Mesenchymal stem cell (in vitro differentiated cells and primary cell): ENCODE measurements around the gene ERFL.

Source experiments
- DNase-seq: peaks from one replicate; pipeline ENCODE4 v3.0.0-alpha.2; 2013
- H2AFZ ChIP-seq: one replicate; pipeline ENCODE4 v1.6.1; 2013; ENCODE audit warnings: low read depth, mild to moderate bottlenecking, control low read depth, inconsistent platforms, low read length, moderate library complexity
- H2AK5ac ChIP-seq: 2 replicates; pipeline ENCODE4 v1.6.1; 2013; ENCODE audit warnings: low read length, moderate library complexity, mild to moderate bottlenecking, inconsistent platforms; ENCODE audit not compliant: severe bottlenecking
- H2BK120ac ChIP-seq: one replicate; pipeline ENCODE4 v1.6.1; 2013; ENCODE audit warnings: low read depth, mild to moderate bottlenecking, inconsistent platforms, low read length, moderate library complexity
- H2BK12ac ChIP-seq, 2 experiments: one replicate each; pipeline ENCODE4 v1.6.1; 2013; ENCODE audit warnings: inconsistent platforms in 2 of 2, low read length in 2 of 2, mild to moderate bottlenecking in 2 of 2, moderate library complexity in 2 of 2, control low read depth in 1 of 2
- H2BK15ac ChIP-seq: one replicate; pipeline ENCODE4 v1.6.1; 2013; ENCODE audit warnings: mild to moderate bottlenecking, low read depth, inconsistent platforms; ENCODE audit not compliant: poor library complexity, severe bottlenecking
- H2BK5ac ChIP-seq: 2 replicates; pipeline ENCODE4 v1.6.1; 2013; ENCODE audit warnings: low read depth, mild to moderate bottlenecking, low read length, control low read depth, inconsistent platforms; ENCODE audit not compliant: poor library complexity, severe bottlenecking
- H3K14ac ChIP-seq, 2 experiments: one replicate each; pipeline ENCODE4 v1.6.1; 2013; ENCODE audit warnings: inconsistent platforms in 2 of 2, low read length in 2 of 2, control low read depth in 1 of 2, mild to moderate bottlenecking in 1 of 2, moderate library complexity in 1 of 2
- H3K18ac ChIP-seq, 2 experiments: one replicate each; pipeline ENCODE4 v1.6.1; 2013; ENCODE audit warnings: inconsistent platforms in 2 of 2, low read length in 2 of 2, control low read depth in 1 of 2, low read depth in 1 of 2, mild to moderate bottlenecking in 1 of 2
- H3K23ac ChIP-seq, 2 experiments: one replicate each; pipeline ENCODE4 v1.6.1; 2013; ENCODE audit warnings: inconsistent platforms in 2 of 2, low read length in 2 of 2, mild to moderate bottlenecking in 2 of 2, moderate library complexity in 2 of 2, control low read depth in 1 of 2
- H3K27ac ChIP-seq: 2 replicates; pipeline ENCODE4 v1.5.1; 2013; ENCODE audit warnings: mild to moderate bottlenecking, moderate library complexity, low read length, control low read depth, inconsistent platforms; ENCODE audit not compliant: poor library complexity, severe bottlenecking
- H3K27me3 ChIP-seq, 2 experiments: 2 replicates each; pipeline versions ENCODE4 v1.6.1 to v1.7.0; 2013; ENCODE audit warnings: low read length in 2 of 2, mild to moderate bottlenecking in 2 of 2, moderate library complexity in 2 of 2, control low read depth in 1 of 2, inconsistent platforms in 1 of 2; ENCODE audit not compliant: control insufficient read depth in 1 of 2, insufficient read depth in 1 of 2
- H3K36me3 ChIP-seq, 2 experiments: 2 replicates each; pipeline versions ENCODE4 v1.6.1 to v1.7.0; 2013; ENCODE audit warnings: low read length in 2 of 2, control low read depth in 1 of 2, inconsistent platforms in 1 of 2, low read depth in 1 of 2, mild to moderate bottlenecking in 1 of 2; ENCODE audit not compliant: insufficient read depth in 2 of 2, control insufficient read depth in 1 of 2
- H3K4ac ChIP-seq, 2 experiments: one replicate each; pipeline ENCODE4 v1.6.1; 2013; ENCODE audit warnings: inconsistent platforms in 2 of 2, low read length in 2 of 2, mild to moderate bottlenecking in 2 of 2, moderate library complexity in 2 of 2, control low read depth in 1 of 2, low read depth in 1 of 2
- H3K4me1 ChIP-seq: 2 replicates; pipeline ENCODE4 v1.6.1; 2013; ENCODE audit warnings: low read depth, low read length, control low read depth; ENCODE audit not compliant: control insufficient read depth, insufficient read depth
- H3K4me2 ChIP-seq: 2 replicates; pipeline ENCODE4 v1.6.1; 2013; ENCODE audit warnings: low read length, mild to moderate bottlenecking, inconsistent platforms; ENCODE audit not compliant: poor library complexity, severe bottlenecking
- H3K4me3 ChIP-seq, 2 experiments: 2 replicates each; pipeline versions ENCODE4 v1.5.1 to v1.7.0; 2013; ENCODE audit warnings: low read length in 2 of 2, mild to moderate bottlenecking in 2 of 2, control low read depth in 1 of 2, low read depth in 1 of 2; ENCODE audit not compliant: insufficient read depth in 1 of 2
- H3K79me1 ChIP-seq: replicated peaks from 2 replicates; pipeline ENCODE4 v1.6.1; 2013; ENCODE audit warnings: mild to moderate bottlenecking, control low read depth, low read length, inconsistent platforms; ENCODE audit not compliant: poor library complexity, severe bottlenecking
- H3K9ac ChIP-seq: 2 replicates; pipeline ENCODE4 v1.7.0; 2013; ENCODE audit warnings: mild to moderate bottlenecking, low read length, moderate library complexity
- H3K9me3 ChIP-seq: 2 replicates; pipeline ENCODE4 v1.7.0; 2013; ENCODE audit warnings: mild to moderate bottlenecking, low read length; ENCODE audit not compliant: control insufficient read depth
- H4K8ac ChIP-seq: one replicate; pipeline ENCODE4 v1.6.1; 2013; ENCODE audit warnings: inconsistent platforms, mild to moderate bottlenecking, low read length, moderate library complexity
- H4K91ac ChIP-seq: one replicate; pipeline ENCODE4 v1.6.1; 2013; ENCODE audit warnings: mild to moderate bottlenecking, low read length, inconsistent platforms
- WGBS: methylation state at CpG from one replicate; pipeline ENCODE4 v1.1.7; 2013; ENCODE audit warnings: mixed read lengths; 5-methylcytosine and 5-hydroxymethylcytosine counted together

The ERFL gene

DNA sequence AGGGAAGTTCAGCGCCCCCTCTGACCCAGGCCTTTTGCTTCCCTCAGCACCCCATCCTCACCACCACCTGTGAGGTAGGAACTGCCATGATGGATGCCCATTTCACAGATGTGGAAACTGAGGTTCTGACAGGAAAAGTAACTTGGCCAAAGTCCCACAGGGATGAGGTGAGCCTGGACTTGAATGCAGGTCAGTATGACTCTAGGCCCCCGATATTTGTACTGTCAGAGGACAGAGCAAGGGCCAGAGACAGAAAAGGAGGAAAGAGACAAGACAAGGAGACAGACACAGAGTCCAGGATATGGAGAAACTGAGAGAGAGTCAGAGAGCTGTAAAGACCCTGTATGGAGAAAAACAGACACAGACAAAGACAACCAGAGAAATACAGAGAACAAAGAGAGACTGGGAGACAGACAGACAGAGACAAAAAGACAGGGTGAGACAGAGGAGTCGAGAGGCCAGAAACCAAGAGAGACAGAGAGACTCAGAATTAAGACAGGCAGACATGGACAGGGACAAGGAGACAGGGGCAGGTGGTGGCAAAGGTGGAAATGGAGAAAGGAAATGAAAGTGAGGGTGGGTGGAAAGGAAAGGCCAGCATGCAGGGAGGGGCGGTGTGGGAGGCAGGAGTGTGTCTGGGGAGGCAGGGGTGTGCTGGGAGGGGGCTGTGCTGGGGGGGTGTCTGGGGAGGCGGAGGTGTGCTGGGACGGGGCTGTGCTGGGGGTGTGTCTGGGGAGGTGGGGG lies 5.0 kb downstream of the ERFL start:
- Histone ChIP-seq H2BK15ac (no peak overlapping the region), H3K79me1 (no peaks in the 10 kb centered on the region), H2AK5ac (no peak overlapping the region), H3K9me3 (peaks cover 6% of the 10 kb centered on the region), H3K27ac (no peak overlapping the region), H2AFZ (no peak overlapping the region), H3K18ac (no peak overlapping the region), H3K23ac (no peak overlapping the region), H2BK120ac (no peak overlapping the region), H3K36me3 (no peaks in the 10 kb centered on the region), H3K4me1 (peaks cover 2% of the 10 kb centered on the region), H3K4ac (no peak overlapping the region), H4K8ac (no peak overlapping the region), H3K9ac (no peak overlapping the region), H3K4me3 (no peak overlapping the region), H2BK12ac (no peak overlapping the region), H3K4me2 (no peak overlapping the region), H2BK5ac (no peak overlapping the region), H3K27me3 (peaks cover 77 to 83% of the 10 kb centered on the region in 2 experiments), H3K14ac (no peak overlapping the region), H4K91ac (no peak overlapping the region)
- WGBS: 49% methylated on average over 3 of the region's 6 CpGs
- no peak for DNase-seq

DNA sequence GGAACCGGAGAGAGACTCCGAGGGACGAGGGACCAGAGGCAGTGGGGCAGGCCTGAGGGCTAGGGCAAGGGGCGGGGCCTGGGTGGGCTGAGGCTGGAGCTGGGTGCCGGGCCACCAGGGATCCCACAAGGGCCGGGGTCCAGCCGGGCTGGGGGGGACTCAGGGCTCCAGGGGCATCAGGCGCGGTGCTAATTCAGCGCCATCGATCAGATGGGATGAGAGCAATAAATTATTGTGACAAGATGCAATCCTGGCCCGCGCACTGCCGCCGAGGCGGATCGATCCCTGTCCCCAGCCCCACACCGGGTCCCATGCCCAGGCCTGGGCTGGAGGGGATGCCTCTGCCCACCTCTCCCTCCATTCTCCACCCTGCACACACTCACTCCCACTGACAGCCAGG lies 5.7 kb downstream of the ERFL start:
- WGBS: 9% methylated on average over 6 of the region's 18 CpGs
- Histone ChIP-seq H3K27me3 (peaks cover 81 to 88% of the 10 kb centered on the region in 2 experiments), H2BK12ac (no peak overlapping the region), H3K27ac (no peak overlapping the region), H3K4me1 (peaks cover under 1% of the 10 kb centered on the region), H3K79me1 (no peaks in the 10 kb centered on the region), H3K9ac (no peak overlapping the region), H2BK15ac (no peak overlapping the region), H3K4me2 (no peak overlapping the region), H3K36me3 (no peaks in the 10 kb centered on the region), H3K14ac (no peak overlapping the region), H3K18ac (no peak overlapping the region), H2AFZ (no peak overlapping the region), H2BK120ac (no peak overlapping the region), H3K4ac (no peak overlapping the region), H4K8ac (no peak overlapping the region), H3K9me3 (peaks cover 6% of the 10 kb centered on the region), H4K91ac (no peak overlapping the region), H3K4me3 (no peak overlapping the region), H2BK5ac (no peak overlapping the region), H2AK5ac (no peak overlapping the region), H3K23ac (no peak overlapping the region)
- no peak for DNase-seq

- WGBS: 14% methylated on average over 17 of the region's 22 CpGs
- no peak for DNase-seq
- Histone ChIP-seq H3K14ac (no peak overlapping the region), H3K4ac (no peak overlapping the region), H3K18ac (no peak overlapping the region), H3K27ac (no peak overlapping the region), H2AFZ (no peak overlapping the region), H3K27me3 (peaks cover 79 to 87% of the 10 kb centered on the region in 2 experiments), H2BK120ac (no peak overlapping the region), H3K4me2 (no peak overlapping the region), H3K4me3 (no peak overlapping the region), H3K4me1 (no peaks in the 10 kb centered on the region), H2BK12ac (no peak overlapping the region), H4K91ac (no peak overlapping the region), H3K36me3 (no peaks in the 10 kb centered on the region), H2AK5ac (no peak overlapping the region), H2BK5ac (no peak overlapping the region), H4K8ac (no peak overlapping the region), H3K23ac (no peak overlapping the region), H3K9ac (no peak overlapping the region), H3K79me1 (no peaks in the 10 kb centered on the region), H2BK15ac (no peak overlapping the region), H3K9me3 (peaks cover 6% of the 10 kb centered on the region)
Observed at GRCh38 chr19:41921577-41922576, 6.4 kb downstream of the ERFL start.
